ENCODE data around the gene ROM1.

DNA sequence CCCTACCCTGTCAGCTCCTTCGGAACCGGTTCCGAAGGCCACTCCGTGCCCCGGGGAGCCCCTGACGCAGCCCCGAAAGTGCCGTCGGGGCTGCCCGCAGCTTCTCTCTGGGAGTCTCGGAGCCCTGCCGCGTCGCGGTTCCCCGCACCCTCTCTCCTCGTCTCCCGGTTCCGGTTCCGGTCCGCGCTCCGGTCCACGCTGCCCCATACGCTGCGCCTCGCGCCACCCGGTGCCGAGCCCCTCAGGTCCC, 12.0 kb upstream of the ROM1 start:
- TF ChIP-seq POLR2A (IDR thresholded peaks at IDR 0.05; ENCODE audit: low read depth, low read length): no peak
- TF ChIP-seq POLR2AphosphoS5 (IDR thresholded peaks at IDR 0.05; ENCODE audit: low read depth, low read length): no peak; the same call in 1 of the 2 replicates

All from GM12892 (cell line).